Stimulated activated CD4-positive, alpha-beta T cell treated with anti-CD3 and anti-CD28 coated beads, TNF-alpha, amount 100 ng/mL, for 4 hours (primary cell): ENCODE measurements around the gene SLC13A2.
"Not testable (repeated sequence)": the region's sequence is repeated elsewhere in the genome, so short reads cannot be mapped to it uniquely, and the experiment has no call there.

Source experiments
- DNase-seq, 3 experiments: peaks; one replicate each; pipeline ENCODE4 v3.0.0-alpha.2; 2020; ENCODE audit warnings: low read depth in 3 of 3

SLC13A2 gene

GRCh38 chr17:28473542-28473941 is at the start of gene SLC13A2:
Gene SLC13A2, plus strand, starts transcription at chr17:28473644. Its CDS starts 69 bp downstream, at chr17:28473713.
- no peak for DNase-seq

- DNase-seq: no peak
Observed at GRCh38 chr17:28425206-28425605, 48.2 kb upstream of the SLC13A2 start.

GRCh38 chr17:28426081-28426519 is 47.3 kb upstream of the SLC13A2 start:
- DNase-seq: no peak

- no peak for DNase-seq
Observed at GRCh38 chr17:28427371-28427770, 46.1 kb upstream of the SLC13A2 start.

- not testable (repeated sequence) for DNase-seq
Observed at GRCh38 chr17:28427982-28428381, 45.5 kb upstream of the SLC13A2 start.

GRCh38 chr17:28433721-28434120 is 39.7 kb upstream of the SLC13A2 start:
- no peak for DNase-seq

GRCh38 chr17:28434326-28434725 is 39.1 kb upstream of the SLC13A2 start:
- not testable (repeated sequence) for DNase-seq

GRCh38 chr17:28443901-28444638 is 29.4 kb upstream of the SLC13A2 start:
- DNase-seq: no peak

- DNase-seq: no peak
Observed at GRCh38 chr17:28446716-28447395, 26.6 kb upstream of the SLC13A2 start.

GRCh38 chr17:28447396-28447760 is 26.1 kb upstream of the SLC13A2 start:
- no peak for DNase-seq

GRCh38 chr17:28449859-28450258 is 23.6 kb upstream of the SLC13A2 start:
- DNase-seq: no peak

- DNase-seq: no peak
Observed at GRCh38 chr17:28457890-28458289, 15.6 kb upstream of the SLC13A2 start.

- DNase-seq: not testable (repeated sequence)
Observed at GRCh38 chr17:28458881-28459280, 14.6 kb upstream of the SLC13A2 start.

- no peak for DNase-seq
Observed at GRCh38 chr17:28460901-28461300, 12.5 kb upstream of the SLC13A2 start.

- no peak for DNase-seq
Observed at GRCh38 chr17:28466001-28466400, 7.4 kb upstream of the SLC13A2 start.

- DNase-seq: no peak
Observed at GRCh38 chr17:28466521-28467048, 6.9 kb upstream of the SLC13A2 start.

- DNase-seq: no peak
Observed at GRCh38 chr17:28467456-28468025, 5.9 kb upstream of the SLC13A2 start.

GRCh38 chr17:28468033-28468735 is 5.3 kb upstream of the SLC13A2 start:
- not testable (repeated sequence) for DNase-seq

- no peak for DNase-seq
Observed at GRCh38 chr17:28468781-28469180, 4.7 kb upstream of the SLC13A2 start.

- no peak for DNase-seq
Observed at GRCh38 chr17:28469376-28469775, 4.1 kb upstream of the SLC13A2 start.

GRCh38 chr17:28470266-28470913 is 3.1 kb upstream of the SLC13A2 start:
- DNase-seq: no peak
